HG03039 (cell line): ENCODE results near the gene ZNF605.
A peak's percentile ranks its signal among the peaks of the same experiment; 100 is the strongest.
"Not testable (repeated sequence)": the region's sequence is repeated elsewhere in the genome, so short reads cannot be mapped to it uniquely, and the experiment has no call there.

Experiments used
- ATAC-seq: cut with Tn5 transposase; IDR thresholded peaks from one replicate; pipeline ENCODE4 v1.9.1; 2021; ENCODE audit warnings: mild to moderate bottlenecking, moderate library complexity; ENCODE audit not compliant: unreplicated experiment

The ZNF605 gene

DNA sequence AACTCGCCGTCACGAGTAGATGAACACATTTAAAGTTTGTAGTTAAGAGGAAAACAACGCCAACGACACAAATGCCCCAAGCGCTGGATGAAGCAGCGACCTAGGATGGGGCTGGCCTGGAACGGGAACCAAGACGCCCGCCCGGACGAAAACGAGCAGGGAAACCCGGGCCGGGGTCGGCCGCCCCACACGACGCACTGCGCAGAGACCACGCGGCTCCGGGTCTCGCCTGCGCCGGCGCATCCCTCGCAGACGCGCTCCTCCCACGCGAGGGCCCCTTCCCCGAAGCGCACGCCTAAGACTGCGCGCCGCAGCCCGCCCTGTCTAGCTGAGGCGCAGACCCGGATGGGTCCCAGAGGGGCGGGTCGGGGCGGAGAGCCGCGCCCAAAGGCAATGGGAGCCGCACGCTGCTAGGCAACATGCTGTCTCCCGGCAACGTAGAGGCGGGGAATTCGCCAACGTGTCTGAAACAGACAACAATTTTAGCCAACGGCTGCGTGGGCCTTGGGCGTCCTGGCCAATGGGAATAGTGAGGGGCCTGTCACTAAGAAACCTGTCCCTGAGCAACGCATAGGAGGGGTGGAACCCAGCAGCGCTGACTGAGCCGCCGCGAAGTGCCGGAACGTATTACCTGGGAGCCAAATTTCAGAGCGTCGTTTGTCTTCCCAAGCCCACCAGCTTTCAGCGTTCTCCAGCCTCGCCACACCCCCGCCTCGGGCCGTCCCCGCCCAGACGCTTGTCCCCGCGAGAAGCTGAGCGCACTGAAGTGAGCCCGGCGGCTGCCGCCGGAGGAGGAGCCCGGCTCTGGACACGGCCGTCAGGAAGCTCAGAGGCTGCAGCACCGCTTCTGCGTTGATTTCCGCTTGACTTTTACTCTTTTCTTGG is 47.7 kb downstream of the ZNF605 start:
- ATAC-seq: peak; percentile 90

DNA sequence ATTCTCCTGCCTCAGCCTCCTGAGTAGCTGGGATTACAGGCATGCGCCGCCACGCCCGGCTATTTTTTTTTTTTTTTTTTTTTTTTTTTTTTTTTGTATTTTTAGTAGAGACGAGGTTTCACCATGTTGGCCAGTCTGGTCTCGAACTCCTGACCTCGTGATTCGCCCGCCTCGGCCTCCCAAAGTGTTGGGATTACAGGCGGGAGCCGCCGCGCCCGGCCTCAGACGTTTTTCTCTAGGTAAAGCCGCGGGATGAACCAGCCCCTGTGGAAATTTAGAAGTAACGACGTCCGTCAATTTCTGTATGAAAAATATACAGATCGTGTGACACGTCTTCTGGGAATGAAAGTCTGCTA is 48.3 kb downstream of the ZNF605 start:
- not testable (repeated sequence) for ATAC-seq

DNA sequence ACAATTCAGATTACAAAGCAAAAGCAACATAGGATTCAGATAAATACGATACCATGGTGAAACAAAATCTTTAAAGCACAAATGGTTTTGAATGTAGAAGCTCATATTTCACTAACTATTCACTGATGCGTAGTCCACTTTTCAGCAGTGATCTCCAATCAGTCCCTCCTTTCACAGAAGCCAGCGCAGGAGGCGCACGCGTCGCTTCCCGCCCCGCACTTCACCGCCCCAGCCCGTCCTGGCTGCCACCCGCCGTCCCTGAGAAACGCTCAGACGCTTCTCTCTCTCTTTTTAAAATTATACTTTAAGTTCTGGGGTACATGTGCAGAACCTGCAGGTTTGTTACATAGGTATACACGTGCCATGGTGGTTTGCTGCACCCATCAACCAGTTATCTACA is 48.9 kb downstream of the ZNF605 start:
- ATAC-seq: no peak

DNA sequence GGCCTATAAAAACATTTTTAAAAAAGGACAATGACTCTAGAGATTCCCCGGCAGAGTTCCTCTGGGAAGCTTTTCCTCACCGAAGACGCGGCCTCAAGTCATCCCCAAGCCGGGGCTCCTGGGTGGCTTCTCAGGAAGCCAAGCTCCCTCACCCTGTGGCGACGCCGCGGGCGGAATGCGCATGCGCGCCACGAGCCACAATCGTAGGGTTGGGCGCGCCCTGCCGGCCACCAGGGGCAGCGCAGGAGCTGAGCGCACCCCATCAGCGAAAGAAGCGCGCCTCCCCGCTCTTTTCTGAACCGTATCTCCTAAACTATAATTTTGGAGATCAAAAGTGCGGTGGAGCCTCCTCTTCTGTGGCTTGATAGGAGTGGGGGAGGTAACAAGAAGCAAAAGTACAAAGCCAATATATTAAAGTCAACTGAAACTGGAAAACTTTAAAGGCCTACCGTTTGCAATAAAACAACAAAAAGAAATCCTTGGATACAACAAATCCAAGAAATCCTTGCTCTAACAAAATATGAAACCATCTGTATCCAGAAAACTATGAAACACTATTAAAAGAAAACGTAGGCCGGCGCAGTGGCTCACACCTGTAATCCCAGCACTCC is 51.3 kb downstream of the ZNF605 start:
- no peak for ATAC-seq

DNA sequence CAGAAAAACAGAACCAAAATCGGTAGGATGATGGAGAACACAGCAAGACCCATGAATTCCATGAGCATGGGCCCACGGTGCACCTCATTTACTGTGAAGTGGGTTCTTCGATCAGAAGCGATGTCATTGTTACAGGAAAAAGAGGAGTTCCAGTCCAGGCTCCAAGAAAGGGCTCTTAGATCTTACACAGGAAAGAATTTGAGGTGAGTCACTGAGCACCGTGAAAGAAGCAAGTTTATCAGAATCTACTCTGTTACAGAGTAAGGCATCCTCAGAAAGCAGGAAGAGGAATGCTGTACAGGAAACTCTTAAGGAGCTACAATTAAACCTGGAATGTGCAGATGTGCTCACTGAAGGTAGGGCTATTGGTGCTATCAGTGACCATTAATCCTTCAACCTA is 57.1 kb downstream of the ZNF605 start:
- no peak for ATAC-seq

DNA sequence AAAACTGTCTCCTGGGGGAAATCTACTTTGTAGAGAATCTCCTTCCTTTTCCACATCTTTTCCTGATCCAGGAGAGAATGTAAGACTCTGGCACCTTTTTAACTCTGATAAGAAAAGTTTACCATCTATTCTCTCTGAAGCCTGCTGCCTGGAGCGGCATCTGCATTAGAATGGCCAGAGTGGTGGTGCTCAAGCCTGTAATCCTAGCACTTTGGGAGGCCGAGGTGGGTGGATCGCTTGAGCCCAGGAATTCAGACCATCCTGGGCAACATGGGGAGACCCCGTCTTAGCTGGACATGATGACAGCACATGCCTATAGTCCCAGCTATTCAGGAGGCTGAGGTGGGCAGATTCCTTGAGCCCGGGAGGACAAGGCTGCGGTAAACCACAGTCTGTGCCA is 67.3 kb downstream of the ZNF605 start:
- ATAC-seq: no peak

DNA sequence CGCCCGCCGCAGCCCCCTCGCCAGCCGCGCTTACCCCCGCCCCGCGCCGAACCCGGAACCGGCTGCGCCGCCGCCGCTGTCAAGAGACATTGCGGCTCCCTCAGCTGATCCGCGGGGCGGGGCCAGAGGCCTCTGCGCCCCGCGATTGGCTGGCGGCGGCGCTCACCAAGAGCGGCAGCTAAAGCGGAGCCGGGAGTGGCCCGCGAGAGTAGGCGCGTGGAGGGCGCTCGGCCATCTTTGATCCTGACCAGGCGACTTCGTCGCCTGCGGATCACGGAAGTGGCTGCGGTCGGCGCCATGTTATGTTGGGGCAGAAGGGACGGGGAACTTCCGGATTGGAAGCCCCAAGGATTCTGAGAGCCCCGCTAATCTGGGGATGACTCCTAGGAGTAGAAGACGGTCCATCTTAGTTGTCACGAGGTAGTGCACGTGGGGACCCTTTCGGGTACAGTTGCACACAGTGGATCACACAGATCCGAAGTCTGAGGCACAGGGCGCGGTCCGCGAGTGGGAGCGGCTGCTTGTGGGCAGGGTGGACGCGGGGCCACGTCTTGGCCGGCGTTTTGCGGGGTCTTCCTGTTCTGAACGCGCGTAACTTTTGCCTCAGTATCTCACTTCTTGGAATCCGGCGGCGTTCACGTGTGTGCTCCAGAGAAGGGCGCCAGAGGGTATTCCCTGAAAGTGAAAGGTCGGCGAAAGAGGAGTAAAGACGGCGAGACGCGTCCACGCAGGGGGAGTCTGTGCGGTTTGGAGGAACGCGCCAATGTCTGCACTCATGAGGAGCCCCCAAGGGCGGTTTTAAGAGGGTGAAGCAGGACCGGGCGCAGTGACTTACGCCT is 68.4 kb downstream of the ZNF605 start, which contains the start of gene CHFR:
TSS of gene CHFR (minus strand) at position 93 of the 839 bp plus-strand sequence. CDS start 277 bp downstream, outside the sequence.
- peak; percentile 96 for ATAC-seq

DNA sequence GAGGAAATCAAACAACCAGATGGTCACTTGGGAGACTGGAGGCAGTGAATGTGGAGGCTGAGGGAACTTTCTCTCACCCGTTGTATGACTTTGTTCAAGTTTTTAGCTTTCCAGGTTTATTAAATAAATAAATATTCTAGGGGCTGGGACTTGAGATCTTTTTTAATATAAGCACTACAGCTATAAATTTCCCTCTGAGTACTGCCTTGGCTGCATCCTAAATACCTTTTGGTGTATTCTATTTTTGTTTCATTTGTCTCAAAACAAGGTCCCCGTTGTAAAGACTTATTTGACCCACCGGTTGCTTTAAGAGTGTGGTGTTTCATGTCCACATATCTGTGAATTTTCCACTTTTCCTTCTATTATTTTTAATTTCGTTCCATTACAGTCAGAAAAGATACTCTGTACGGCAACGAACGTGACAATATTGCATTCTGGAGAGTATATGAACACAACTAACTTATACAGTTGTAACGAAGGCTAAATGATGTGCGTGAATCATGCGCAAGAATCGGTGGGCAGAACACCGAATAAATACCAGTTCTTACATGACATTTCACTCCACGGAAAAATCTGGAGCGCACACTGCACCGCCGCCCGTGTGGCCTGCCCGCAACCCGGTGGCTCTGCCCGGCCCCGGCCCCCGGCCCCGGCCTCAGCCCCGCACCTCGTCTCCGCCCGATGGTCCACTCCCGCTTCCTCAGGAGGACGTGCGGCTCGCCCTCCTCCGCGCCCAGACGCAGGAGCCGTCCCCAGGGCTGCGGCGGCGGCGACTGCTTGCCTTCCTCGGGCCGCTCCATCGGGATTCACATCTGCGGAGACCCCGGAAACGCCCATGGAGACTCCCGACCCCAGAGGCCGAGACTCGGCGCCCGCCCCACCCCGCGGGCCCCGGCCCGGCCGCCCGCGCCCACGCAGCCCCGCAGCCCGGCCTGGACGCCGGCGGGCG is 69.3 kb downstream of the ZNF605 start:
- peak; percentile 21 for ATAC-seq

DNA sequence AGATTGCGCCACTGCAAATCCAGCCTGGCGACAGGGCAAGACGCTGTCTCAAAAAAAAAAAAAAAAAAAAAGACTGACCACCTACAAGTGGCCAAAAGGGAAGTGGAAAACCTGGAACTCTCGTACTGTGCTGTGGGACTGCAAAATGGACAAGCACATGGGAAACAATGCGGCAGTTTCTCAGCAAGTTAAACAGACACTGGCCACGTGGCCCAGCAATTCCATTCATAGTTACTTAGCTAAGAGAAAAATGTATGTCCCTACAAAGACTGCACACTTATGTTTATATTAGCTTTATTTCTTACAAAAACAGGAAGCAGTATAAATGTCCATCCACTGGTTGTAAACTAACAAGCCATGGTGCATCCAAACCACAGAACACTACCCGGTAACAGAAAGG is 74.3 kb downstream of the ZNF605 start:
- ATAC-seq: no peak

DNA sequence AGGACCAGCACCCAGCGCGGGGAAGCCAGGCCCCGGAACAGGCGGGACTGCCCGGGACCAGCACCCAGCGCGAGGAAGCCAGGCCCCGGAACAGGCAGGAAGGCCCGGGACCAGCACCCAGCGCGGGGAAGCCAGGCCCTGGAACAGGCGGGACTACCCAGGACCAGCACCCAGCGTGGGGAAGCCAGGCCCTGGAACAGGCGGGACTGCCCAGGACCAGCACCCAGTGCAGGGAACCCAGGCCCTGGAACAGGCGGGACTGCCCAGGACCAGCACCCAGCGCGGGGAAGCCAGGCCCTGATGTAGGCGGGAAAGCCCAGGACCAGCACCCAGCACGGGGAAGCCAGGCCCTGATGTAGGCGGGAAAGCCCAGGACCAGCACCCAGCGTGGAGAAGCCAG is 81.5 kb downstream of the ZNF605 start:
- not testable (repeated sequence) for ATAC-seq

DNA sequence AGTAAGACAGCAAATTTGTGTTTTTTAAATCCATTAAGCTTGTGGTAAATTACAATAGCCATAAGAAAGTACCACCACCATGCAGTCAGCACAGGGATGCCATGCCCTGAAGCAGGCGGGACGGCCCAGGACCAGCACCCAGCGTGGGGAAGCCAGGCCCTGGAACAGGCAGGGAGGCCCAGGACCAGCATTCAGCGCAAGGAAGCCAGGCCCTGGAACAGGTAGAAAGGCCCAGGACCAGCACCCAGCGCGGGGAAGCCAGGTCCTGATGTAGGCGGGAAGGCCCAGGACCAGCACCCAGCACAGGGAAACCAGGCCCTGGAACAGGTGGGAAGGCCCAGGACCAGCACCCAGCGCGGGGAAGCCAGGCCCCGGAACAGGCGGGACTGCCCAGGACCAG is 81.9 kb downstream of the ZNF605 start:
- no peak for ATAC-seq

DNA sequence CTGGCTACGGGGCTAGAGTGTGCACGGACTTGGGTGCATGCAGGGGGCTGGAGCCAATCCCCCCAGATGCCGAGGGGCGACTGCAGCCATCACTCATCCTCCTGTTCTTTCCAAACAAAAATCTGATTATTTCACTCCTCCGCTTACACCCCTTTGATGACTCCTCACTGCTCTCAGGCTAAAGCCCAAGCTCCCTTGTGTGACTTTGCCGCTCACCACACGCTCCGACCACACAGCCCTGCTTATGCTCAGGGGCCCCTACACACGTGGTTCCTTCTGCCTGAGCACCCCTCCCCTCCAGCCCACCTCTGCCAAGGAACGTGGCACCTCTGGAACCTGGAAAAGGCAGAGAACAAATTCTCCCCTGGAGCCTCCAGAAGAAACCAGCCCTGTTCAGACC is 82.4 kb downstream of the ZNF605 start:
- ATAC-seq: no peak

DNA sequence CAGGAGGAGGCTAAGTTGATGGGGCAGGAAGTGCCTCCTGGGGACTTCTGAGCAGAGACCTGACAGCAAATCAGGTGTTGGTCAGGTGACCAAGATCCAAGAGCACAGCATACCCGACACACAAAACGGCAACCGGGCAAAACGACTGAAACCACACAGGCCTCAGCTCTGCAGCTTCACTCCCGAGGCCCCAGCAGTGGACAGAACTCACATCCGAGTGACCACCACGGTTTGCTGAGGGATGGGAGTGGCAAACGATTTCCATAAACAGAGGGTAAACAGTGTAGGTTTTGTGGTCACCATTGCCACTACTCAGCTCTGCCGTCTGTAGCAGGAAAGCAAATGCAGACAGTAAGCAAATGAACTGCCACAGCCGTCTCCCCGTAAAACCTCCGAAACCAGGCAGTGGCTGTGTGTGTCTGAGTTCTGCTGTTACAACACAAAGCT is 83.1 kb downstream of the ZNF605 start:
- ATAC-seq: no peak

DNA sequence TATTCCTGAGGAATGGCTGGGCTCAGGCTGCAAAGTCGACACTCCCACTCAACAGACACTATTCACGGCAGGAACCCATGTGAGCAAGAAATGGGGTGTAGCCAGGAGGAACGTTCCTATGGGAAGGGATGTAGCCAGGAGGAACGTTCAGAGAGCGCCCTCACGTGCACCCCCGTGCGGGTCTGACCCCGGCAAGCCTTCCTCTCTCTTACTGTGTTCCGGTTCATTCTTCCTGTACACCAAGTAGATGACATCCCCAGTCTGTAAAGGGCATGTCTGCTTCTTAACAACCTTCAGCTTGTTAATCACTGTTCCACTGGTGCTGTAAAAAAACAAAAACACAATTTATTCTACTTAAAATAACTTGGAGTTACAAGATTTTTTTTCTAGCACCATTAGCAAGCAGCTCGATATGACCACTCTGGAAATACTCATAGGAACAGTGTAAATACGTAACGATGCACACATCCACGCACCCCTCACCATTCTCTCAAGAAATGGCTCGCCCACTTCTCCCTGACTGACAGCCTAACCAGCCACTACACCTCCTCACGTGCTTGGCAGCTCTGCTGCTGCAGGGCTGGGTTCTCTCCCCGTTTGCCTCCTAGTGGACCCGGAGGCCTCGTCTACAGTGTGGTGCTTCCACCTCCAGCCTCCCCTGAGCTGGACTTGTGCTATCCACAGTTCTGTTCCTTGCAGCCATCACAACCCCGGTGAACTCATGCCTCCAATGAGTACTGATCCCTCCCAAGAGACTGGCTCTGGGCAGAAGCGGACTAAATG is 83.8 kb downstream of the ZNF605 start:
- ATAC-seq: no peak

DNA sequence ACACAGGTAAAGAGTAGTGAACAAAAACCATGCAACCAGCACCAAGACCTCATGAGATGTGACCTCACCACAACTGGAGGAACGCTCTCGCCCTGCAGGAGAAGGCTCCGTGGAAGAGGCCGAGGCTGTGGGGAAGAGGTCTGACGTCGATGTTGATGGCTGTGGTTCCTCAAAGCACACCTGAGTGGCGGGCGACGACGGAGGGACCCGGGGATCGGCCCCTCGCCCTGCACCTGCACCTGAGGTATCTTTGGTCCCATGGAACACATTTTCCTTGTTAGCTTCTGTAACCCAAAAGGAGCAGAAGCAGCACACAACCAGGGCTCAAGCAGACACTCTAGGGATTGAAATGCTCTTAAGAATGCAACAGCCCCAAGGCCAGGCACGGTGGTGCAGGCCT is 86.6 kb downstream of the ZNF605 start:
- ATAC-seq: no peak
